Measurements from ENCODE around the gene SF3A1. TPM values are rescaled to one million over a fixed set of nuclear protein-coding genes. Genes with fewer than 3 reads are reported as not detected.

The SF3A1 gene
- total RNA-seq, 1 donor from 2014 or later = 95.4 TPM

GRCh38 chr22:30332994-30333706 lies 23.5 kb downstream of the SF3A1 start:
- intact Hi-C loops (cut with DNase I) = no loop called here
- no peak for DNase-seq (ENCODE audit: missing footprints)
- no peak for ATAC-seq

GRCh38 chr22:30332551-30332950 lies 24.1 kb downstream of the SF3A1 start:
- DNase-seq (ENCODE audit: missing footprints) = no peak
- intact Hi-C loops (cut with DNase I) = no loop called here
- no peak for ATAC-seq

GRCh38 chr22:30328466-30329049 lies 28.1 kb downstream of the SF3A1 start:
- DNase-seq (ENCODE audit: missing footprints) = no peak
- ATAC-seq = no peak
- intact Hi-C loops (cut with DNase I) = no loop called here

GRCh38 chr22:30327864-30328345 lies 28.8 kb downstream of the SF3A1 start:
- intact Hi-C loops (cut with DNase I) = loop anchor here (2.0 kb wide), 1 partner anchor 17 kb away; no protein-coding TSS in a partner anchor
- ATAC-seq (no peak), DNase-seq (ENCODE audit: missing footprints) (no peak)

GRCh38 chr22:30326706-30327362 lies 29.9 kb downstream of the SF3A1 start, which contains the start of gene TBC1D10A:
TSS of gene TBC1D10A (minus strand) at chr22:30326941. CDS start at chr22:30326881, 60 bp downstream.
- peak; percentile 96 for DNase-seq (ENCODE audit: missing footprints)
- intact Hi-C loops (cut with DNase I) = loop anchor here (1.0 to 2.0 kb wide), 2 partner anchors 16 to 39 kb away; no protein-coding TSS in a partner anchor
- peak; percentile 95 for ATAC-seq

- intact Hi-C loops (cut with DNase I) = loop anchor here (1.0 to 2.0 kb wide), 2 partner anchors 15 to 38 kb away; no protein-coding TSS in a partner anchor
- ATAC-seq (peak; percentile 56), DNase-seq (ENCODE audit: missing footprints) (no peak)
These were observed 30.4 kb downstream of the SF3A1 start for GRCh38 chr22:30326255-30326705.

- DNase-seq (ENCODE audit: missing footprints) (no peak), ATAC-seq (no peak)
- intact Hi-C loops (cut with DNase I) = loop anchor here (1.0 to 2.0 kb wide), 2 partner anchors 15 to 37 kb away; no protein-coding TSS in a partner anchor
These were observed 30.9 kb downstream of the SF3A1 start for GRCh38 chr22:30325724-30326254.

- DNase-seq (ENCODE audit: missing footprints) = no peak
- intact Hi-C loops (cut with DNase I) = no loop called here
These were observed 31.5 kb downstream of the SF3A1 start for GRCh38 chr22:30325065-30325720.

GRCh38 chr22:30324014-30324730 lies 32.5 kb downstream of the SF3A1 start:
- DNase-seq (ENCODE audit: missing footprints) (no peak), ATAC-seq (no peak)
- intact Hi-C loops (cut with DNase I) = loop anchor here (5.0 kb wide), 1 partner anchor 33 kb away; the partner anchor contains the start of genes CCDC157 and SF3A1

More at GRCh38 chr22:30325065-30325720, 31.5 kb downstream of the SF3A1 start:
- ATAC-seq = peak; percentile 33

- no peak for DNase-seq (ENCODE audit: missing footprints)
- no peak for ATAC-seq
- intact Hi-C loops (cut with DNase I) = loop anchor here (5.0 kb wide), 1 partner anchor 34 kb away; the partner anchor contains the start of genes CCDC157 and SF3A1
These were observed 33.4 kb downstream of the SF3A1 start for GRCh38 chr22:30323246-30323645.

- intact Hi-C loops (cut with DNase I) = loop anchor here (5.0 kb wide), 1 partner anchor 36 kb away; the partner anchor contains the start of genes CCDC157 and SF3A1
- ATAC-seq (peak; percentile 21), DNase-seq (ENCODE audit: missing footprints) (no peak)
These were observed 35.2 kb downstream of the SF3A1 start for GRCh38 chr22:30321461-30321860.

GRCh38 chr22:30320021-30320556 lies 36.6 kb downstream of the SF3A1 start:
- DNase-seq (ENCODE audit: missing footprints) (no peak), ATAC-seq (no peak)
- intact Hi-C loops (cut with DNase I) = loop anchor here (5.0 kb wide), 1 partner anchor 37 kb away; the partner anchor contains the start of genes CCDC157 and SF3A1

GRCh38 chr22:30318799-30319419 lies 37.8 kb downstream of the SF3A1 start:
- intact Hi-C loops (cut with DNase I) = no loop called here
- ATAC-seq (no peak), DNase-seq (ENCODE audit: missing footprints) (no peak)

GRCh38 chr22:30317778-30318177 lies 38.9 kb downstream of the SF3A1 start:
- DNase-seq (ENCODE audit: missing footprints) (no peak), ATAC-seq (no peak)
- intact Hi-C loops (cut with DNase I) = no loop called here

GRCh38 chr22:30315962-30316576 lies 40.6 kb downstream of the SF3A1 start:
- intact Hi-C loops (cut with DNase I) = no loop called here
- DNase-seq (ENCODE audit: missing footprints) (no peak), ATAC-seq (no peak)

- ATAC-seq = no peak
- intact Hi-C loops (cut with DNase I) = no loop called here
These were observed 41.8 kb downstream of the SF3A1 start for GRCh38 chr22:30314915-30315314.

More at GRCh38 chr22:30314915-30315314, 41.8 kb downstream of the SF3A1 start:
- no peak for DNase-seq (ENCODE audit: missing footprints)

All from Right ventricle myocardium inferior (tissue), 1 donor.